ENCODE data around the gene RNF150. TPM values are rescaled to one million over a fixed set of nuclear protein-coding genes. Genes with fewer than 3 reads are reported as not detected.
A peak's percentile ranks its signal among the peaks of the same experiment; 100 is the strongest.

Gene RNF150
- total and polyA plus RNA-seq, 2 of the 4 experiments (the other 2 are of a cell fraction) = 6.2 to 18.1 TPM

- Histone ChIP-seq H4K5ac (ENCODE audit: low read depth, low read length) (no peak overlapping the region; the same call in 1 of the 2 replicates), H3K27ac (ENCODE audit: insufficient read depth, low read length) (no peak overlapping the region), H3K14ac (replicated peaks; ENCODE audit: low read depth, low read length) (no peak overlapping the region; the same call in 1 of the 2 replicates), H3K79me1 (ENCODE audit: low read depth in 1 of 2, low read length in 2 of 2) (no peaks in the 10 kb centered on the region), H3K27me3 (ENCODE audit: control insufficient read depth, insufficient read depth, low read length) (no peaks in the 10 kb centered on the region), H3K56ac (ENCODE audit: extremely low read depth, insufficient read depth, low read length) (no peak overlapping the region), H4K91ac (ENCODE audit: insufficient read depth, low read depth, low read length) (no peak overlapping the region; the same call in 1 of the 2 replicates), H2BK120ac (ENCODE audit: low read depth, low read length) (peak overlapping the region; percentile 47; the same call in 1 of the 2 replicates), H2BK15ac (ENCODE audit: low read depth, low read length) (peak overlapping the region; percentile 38), H2AK9ac (replicated peaks; ENCODE audit: low read depth, low read length, poor library complexity) (no peak overlapping the region), H2BK20ac (ENCODE audit: low read depth, low read length) (0 out of 2 replicates have a peak overlapping the region, but pooled peaks have one; percentile 38), H2AFZ (replicated peaks; ENCODE audit: low read length, poor library complexity) (no peak overlapping the region), H3K4me1 (ENCODE audit: control insufficient read depth, insufficient read depth, low read length) (peaks cover 5% of the 10 kb centered on the region; the same call in 1 of the 2 replicates), H3K18ac (ENCODE audit: low read depth, low read length) (peak overlapping the region; percentile 81; the same call in 1 of the 2 replicates), H4K20me1 (ENCODE audit: insufficient read depth, low read length) (no peaks in the 10 kb centered on the region), H2BK5ac (ENCODE audit: low read depth, low read length, poor library complexity, severe bottlenecking) (peak overlapping the region; percentile 92), H3K9ac (ENCODE audit: low read depth, low read length) (no peak overlapping the region), H3K9me1 (ENCODE audit: insufficient read depth, low read length) (no peaks in the 10 kb centered on the region), H3K23ac (ENCODE audit: low read depth, low read length) (no peak overlapping the region), H2AK5ac (ENCODE audit: low read depth, low read length) (0 out of 2 replicates have a peak overlapping the region, but pooled peaks have one; percentile 26), H3K4me3 (ENCODE audit: insufficient read depth, low read depth, low read length) (no peak overlapping the region), H3K4ac (ENCODE audit: low read depth, low read length) (peak overlapping the region; percentile 50), H3K36me3 (ENCODE audit: control insufficient read depth, insufficient read depth, low read length) (no peaks in the 10 kb centered on the region), H4K8ac (ENCODE audit: low read depth in 2 of 2, low read length in 2 of 2) (0 out of 4 replicates have a peak overlapping the region, but pooled peaks of 1 of the 2 experiments have one; percentile 1), H3K4me2 (ENCODE audit: low read depth, low read length) (peak overlapping the region; percentile 31; the same call in 1 of the 2 replicates), H3K9me3 (ENCODE audit: control insufficient read depth, insufficient read depth, low read length) (peaks cover 3% of the 10 kb centered on the region)
- ATAC-seq (ENCODE audit: low read depth) = no peak
- POLR2A ChIA-PET (ENCODE audit: unreplicated experiment) = no interaction called here
- no TSS peak for BruUV-seq (replicated peaks)
- WGBS, 2 experiments (ENCODE audit: extremely low coverage in 2 of 2, insufficient read length in 1 of 2) = no CpG with 5 or more reads among the region's 7 CpGs
- intact Hi-C loops (cut with micrococcal nuclease) (loop anchor here (5.0 kb wide), 1 partner anchor 105 kb away; no protein-coding TSS in a partner anchor), dilution Hi-C loops (cut with HindIII; ENCODE audit: low sequenced_read_pairs, unreplicated experiment) (no loop called here), in situ Hi-C loops (cut with MboI; ENCODE audit: low sequenced_read_pairs) (no loop called here)
- DNase-seq = peak; percentile 87
- CTCF ChIA-PET = no interaction called here
- TF ChIP-seq SMC3 (IDR thresholded peaks at IDR 0.05; ENCODE audit: low read depth, low read length) (no peak), CEBPB (IDR thresholded peaks at IDR 0.05; ENCODE audit: low read depth, low read length) (no peak), FOS (IDR thresholded peaks at IDR 0.05; ENCODE audit: low read depth, low read length) (peak; percentile 80), CHD1 (IDR thresholded peaks at IDR 0.05; ENCODE audit: low read depth, low read length) (0 out of 2 replicates have a peak, but pooled peaks have one; percentile 47), MAFK (IDR thresholded peaks at IDR 0.05; ENCODE audit: low read depth, low read length) (no peak), NFE2L2 (IDR thresholded peaks at IDR 0.05; ENCODE audit: low read depth, low read length) (no peak), ELK1 (IDR thresholded peaks at IDR 0.05; ENCODE audit: borderline replicate concordance, low read depth, low read length) (no peak), USF2 (IDR thresholded peaks at IDR 0.05; ENCODE audit: low read depth, low read length) (no peak), RAD21 (IDR thresholded peaks at IDR 0.05; ENCODE audit: low read length) (no peak), MXI1 (IDR thresholded peaks at IDR 0.05; ENCODE audit: borderline replicate concordance, low read depth, low read length) (no peak), RFX5 (IDR thresholded peaks at IDR 0.05; ENCODE audit: low read depth, low read length) (no peak), POLR2A (IDR thresholded peaks at IDR 0.05; ENCODE audit: low read depth, low read length) (no peak), CTCF (conservative IDR thresholded peaks at IDR 0.05; ENCODE audit: low read depth, low read length) (no peak), BHLHE40 (IDR thresholded peaks at IDR 0.05; ENCODE audit: low read depth, low read length) (peak; percentile 92), MAZ (IDR thresholded peaks at IDR 0.05; ENCODE audit: borderline replicate concordance, low read depth, low read length) (no peak)
Measured at GRCh38 chr4:141047228-141047884, 85.9 kb downstream of the RNF150 start.
